Endodermal cell (in vitro differentiated cells): ENCODE results near the gene CERS1. TPM values are rescaled to one million over a fixed set of nuclear protein-coding genes. Genes with fewer than 3 reads are reported as not detected.
A peak's percentile ranks its signal among the peaks of the same experiment; 100 is the strongest.

Source experiments
- DNase-seq: peaks from one replicate; pipeline ENCODE4 v3.0.0-alpha.2; 2017
- H3K27ac ChIP-seq: 2 replicates; pipeline ENCODE4 v1.5.1; 2013; ENCODE audit warnings: mild to moderate bottlenecking, low read depth, low read length, moderate library complexity
- H3K27me3 ChIP-seq: 2 replicates; pipeline ENCODE4 v1.6.1; 2013; ENCODE audit warnings: mild to moderate bottlenecking, low read length, moderate library complexity; ENCODE audit not compliant: insufficient read depth, control insufficient read depth, poor library complexity, severe bottlenecking
- H3K36me3 ChIP-seq: 2 replicates; pipeline ENCODE4 v1.7.0; 2013; ENCODE audit warnings: mild to moderate bottlenecking, low read length, moderate library complexity; ENCODE audit not compliant: control insufficient read depth, insufficient read depth
- H3K4me1 ChIP-seq: one replicate; pipeline ENCODE4 v1.7.0; 2013; ENCODE audit warnings: low read length; ENCODE audit not compliant: control insufficient read depth, insufficient read depth
- H3K4me3 ChIP-seq: 2 replicates; pipeline ENCODE4 v1.5.1; 2013; ENCODE audit warnings: mild to moderate bottlenecking, low read length, moderate library complexity
- H3K9ac ChIP-seq: 2 replicates; pipeline ENCODE4 v1.6.1; 2013; ENCODE audit warnings: mild to moderate bottlenecking, low read length, moderate library complexity; ENCODE audit not compliant: poor library complexity, severe bottlenecking; ENCODE audit errors: extremely low read depth
- H3K9me3 ChIP-seq: 2 replicates; pipeline ENCODE4 v1.6.1; 2013; ENCODE audit warnings: mild to moderate bottlenecking, low read length, moderate library complexity; ENCODE audit not compliant: control insufficient read depth
- H3K27ac Mint-ChIP-seq: 2 replicates; pipeline ENCODE4 v1.8.0; 2020; ENCODE audit warnings: mixed read lengths
- H3K27me3 Mint-ChIP-seq: 2 replicates; pipeline ENCODE4 v1.8.0; 2021; ENCODE audit warnings: mild to moderate bottlenecking, mixed read lengths; ENCODE audit not compliant: insufficient read depth
- H3K36me3 Mint-ChIP-seq: 2 replicates; pipeline ENCODE4 v1.8.0; 2020; ENCODE audit warnings: low read depth, mixed read lengths
- H3K4me1 Mint-ChIP-seq: 2 replicates; pipeline ENCODE4 v1.8.0; 2020; ENCODE audit warnings: mixed read lengths
- H3K4me3 Mint-ChIP-seq: 2 replicates; pipeline ENCODE4 v1.8.0; 2020; ENCODE audit warnings: mild to moderate bottlenecking, moderate library complexity, mixed read lengths
- H3K9me3 Mint-ChIP-seq: 2 replicates; pipeline ENCODE4 v1.8.0; 2020; ENCODE audit warnings: mild to moderate bottlenecking, mixed read lengths
- WGBS, 2 experiments: methylation state at CpG; one replicate each; pipeline versions ENCODE4 v1.1.5 to v1.1.7; 2013; ENCODE audit warnings: missing lambda C conversion rate in 2 of 2, mixed read lengths in 1 of 2; ENCODE audit not compliant: insufficient coverage in 1 of 2, insufficient read length in 1 of 2; 5-methylcytosine and 5-hydroxymethylcytosine counted together
- total RNA-seq, 2 donors: library from RNA; stranded (reverse); fragmentation: NEBNext Ultra II Directional in 1 of 2; extraction: Animal tissue kit (Norgen Biotek cat#: 25700) in 1 of 2; gene quantifications; 2 replicates in 1 of 2; 3 replicates in 1 of 2; pipeline ENCODE4 v1.2.1, GENCODE V29; 2021
- TF ChIP-seq, protein P1 (sequence below): fragments of 200-600 bp; sonication (generic); conservative IDR thresholded peaks from 2 replicates; pipeline ENCODE4 v1.5.0; 2021; ENCODE audit warnings: antibody characterized with exemption, mild to moderate bottlenecking

CERS1 gene
- total RNA-seq, 2 donors from 2014 or later = 16.6 to 25.5 TPM

DNA sequence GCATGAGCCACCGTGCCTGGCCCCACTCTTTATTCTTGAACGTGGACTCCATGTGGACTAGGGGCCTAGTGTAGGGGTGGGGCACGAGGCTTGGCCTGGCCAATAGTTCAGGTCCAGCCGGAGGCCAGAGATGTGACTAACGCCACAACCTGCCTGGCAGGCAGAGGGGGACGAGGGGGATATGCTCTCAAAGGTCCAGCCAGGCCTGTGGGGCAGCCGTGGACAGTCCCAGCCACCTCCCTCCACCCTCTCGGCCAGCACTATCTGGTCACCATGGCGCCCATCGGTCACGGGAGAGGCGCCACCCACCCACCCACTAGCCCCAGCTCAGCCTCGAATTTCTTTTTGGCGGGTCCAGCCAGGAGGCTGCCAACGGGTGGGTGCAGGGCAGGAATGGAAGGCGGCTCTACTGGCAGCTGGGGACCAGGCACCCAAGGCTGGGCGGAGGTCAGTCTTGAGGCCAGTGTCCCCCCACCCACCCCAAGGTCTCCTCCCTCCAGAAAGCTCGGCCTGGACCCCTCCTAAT is 2.2 kb upstream of the CERS1 start:
- Histone ChIP-seq H3K36me3 (no peaks in the 10 kb centered on the region), H3K4me1 (no peaks in the 10 kb centered on the region), H3K4me3 (no peak overlapping the region), H3K27me3 (no peaks in the 10 kb centered on the region), H3K27ac (no peak overlapping the region), H3K9ac (no peak overlapping the region), H3K9me3 (no peaks in the 10 kb centered on the region)
- no peak overlapping the region for H3K27ac Mint-ChIP-seq
- H3K36me3 Mint-ChIP-seq = peaks cover 12% of the 10 kb centered on the region
- no peaks in the 10 kb centered on the region for H3K9me3 Mint-ChIP-seq
- H3K27me3 Mint-ChIP-seq = peaks cover 13% of the 10 kb centered on the region
- no peak overlapping the region for H3K4me3 Mint-ChIP-seq
- WGBS, 2 experiments = 89 to 96% methylated on average over 6 to 18 of the region's 18 CpGs
- H3K4me1 Mint-ChIP-seq = no peaks in the 10 kb centered on the region
- TF ChIP-seq, protein P1, sequence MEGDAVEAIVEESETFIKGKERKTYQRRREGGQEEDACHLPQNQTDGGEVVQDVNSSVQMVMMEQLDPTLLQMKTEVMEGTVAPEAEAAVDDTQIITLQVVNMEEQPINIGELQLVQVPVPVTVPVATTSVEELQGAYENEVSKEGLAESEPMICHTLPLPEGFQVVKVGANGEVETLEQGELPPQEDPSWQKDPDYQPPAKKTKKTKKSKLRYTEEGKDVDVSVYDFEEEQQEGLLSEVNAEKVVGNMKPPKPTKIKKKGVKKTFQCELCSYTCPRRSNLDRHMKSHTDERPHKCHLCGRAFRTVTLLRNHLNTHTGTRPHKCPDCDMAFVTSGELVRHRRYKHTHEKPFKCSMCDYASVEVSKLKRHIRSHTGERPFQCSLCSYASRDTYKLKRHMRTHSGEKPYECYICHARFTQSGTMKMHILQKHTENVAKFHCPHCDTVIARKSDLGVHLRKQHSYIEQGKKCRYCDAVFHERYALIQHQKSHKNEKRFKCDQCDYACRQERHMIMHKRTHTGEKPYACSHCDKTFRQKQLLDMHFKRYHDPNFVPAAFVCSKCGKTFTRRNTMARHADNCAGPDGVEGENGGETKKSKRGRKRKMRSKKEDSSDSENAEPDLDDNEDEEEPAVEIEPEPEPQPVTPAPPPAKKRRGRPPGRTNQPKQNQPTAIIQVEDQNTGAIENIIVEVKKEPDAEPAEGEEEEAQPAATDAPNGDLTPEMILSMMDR = no peak
- no peak for DNase-seq

DNA sequence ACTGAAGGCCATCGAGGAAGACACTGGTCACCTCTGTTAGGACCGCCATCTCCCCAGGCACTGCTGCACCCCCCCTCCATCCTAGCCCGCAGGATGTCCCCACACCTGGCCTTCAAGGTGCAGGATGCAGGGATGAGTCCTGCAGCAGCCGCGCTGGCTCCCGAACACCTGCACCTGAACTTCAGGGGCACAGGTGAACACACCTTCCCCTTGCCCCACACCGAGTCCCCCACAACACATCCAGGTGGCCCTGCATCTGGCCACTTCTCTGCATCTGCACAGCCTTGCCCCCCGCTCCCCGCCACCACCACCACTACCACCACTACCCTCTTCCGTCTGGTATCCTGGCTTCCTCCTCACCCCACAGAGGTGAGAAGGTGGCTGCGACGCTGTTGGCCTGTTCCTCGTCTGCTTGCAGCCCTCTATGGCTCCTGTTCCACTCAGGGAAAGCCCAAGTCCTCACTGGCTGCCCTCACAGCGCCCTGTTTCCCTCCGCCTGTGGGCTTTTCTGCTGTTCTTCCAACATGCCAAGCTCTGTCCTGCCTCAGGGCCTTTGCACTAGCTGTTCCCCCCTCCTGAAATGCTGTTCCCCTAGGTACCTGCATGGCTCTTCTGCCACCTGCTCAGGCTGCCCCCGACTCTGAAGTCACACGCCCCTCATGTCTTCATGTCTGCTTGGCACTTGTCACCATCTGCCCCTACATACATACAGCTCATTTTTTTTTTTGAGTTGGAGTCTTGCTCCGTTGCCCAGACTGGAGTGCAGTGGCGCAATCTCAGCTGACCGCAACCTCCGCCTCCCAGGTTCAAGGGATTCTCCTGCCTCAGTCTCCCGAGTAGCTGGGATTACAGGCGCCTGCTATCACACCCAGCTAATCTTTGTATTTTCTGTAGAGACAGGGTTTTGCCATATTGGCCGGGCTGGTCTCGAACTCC is 1.4 kb upstream of the CERS1 start:
- 92 to 93% methylated on average over 21 to 25 of the region's 25 CpGs for WGBS, 2 experiments
- H3K27ac Mint-ChIP-seq = no peak overlapping the region
- no peaks in the 10 kb centered on the region for H3K9me3 Mint-ChIP-seq
- H3K36me3 Mint-ChIP-seq = peaks cover 13% of the 10 kb centered on the region
- H3K4me3 ChIP-seq = no peak overlapping the region
- no peaks in the 10 kb centered on the region for H3K9me3 ChIP-seq
- H3K27ac ChIP-seq = no peak overlapping the region
- TF ChIP-seq, protein P1 = no peak
- DNase-seq = no peak
- peak overlapping the region; percentile 65 for H3K4me3 Mint-ChIP-seq
- H3K9ac ChIP-seq = no peak overlapping the region
- H3K4me1 Mint-ChIP-seq = no peaks in the 10 kb centered on the region
- H3K27me3 ChIP-seq = no peaks in the 10 kb centered on the region
- no peaks in the 10 kb centered on the region for H3K4me1 ChIP-seq
- H3K36me3 ChIP-seq = no peaks in the 10 kb centered on the region
- H3K27me3 Mint-ChIP-seq = peaks cover 13% of the 10 kb centered on the region

DNA sequence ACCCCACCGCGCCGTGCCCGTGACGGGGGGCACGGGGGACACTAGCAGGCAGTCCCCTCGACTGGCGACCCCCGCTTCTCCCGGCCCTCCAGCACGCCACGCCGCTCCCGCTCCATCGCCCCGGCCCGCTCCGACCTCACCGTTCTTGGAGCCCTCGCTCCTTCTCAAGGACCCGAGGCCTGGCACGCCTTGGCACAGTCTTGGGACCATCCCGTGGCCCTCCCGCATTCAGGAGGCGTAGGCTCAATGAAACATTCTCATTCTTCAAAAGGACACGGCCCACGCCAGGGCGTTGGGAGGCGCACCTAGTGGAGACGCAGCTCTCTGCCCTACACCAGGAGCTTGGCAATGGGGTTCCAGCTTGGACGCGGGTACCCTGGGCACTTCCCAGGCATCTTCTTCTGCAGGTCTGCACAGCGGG is 473 bp upstream of the CERS1 start:
- Mint-ChIP-seq H3K36me3 (peaks cover 9% of the 10 kb centered on the region), H3K9me3 (no peaks in the 10 kb centered on the region), H3K4me1 (no peaks in the 10 kb centered on the region), H3K27me3 (peaks cover 13% of the 10 kb centered on the region), H3K27ac (no peak overlapping the region), H3K4me3 (peak overlapping the region; percentile 65)
- 36 to 39% methylated on average over 17 to 33 of the region's 33 CpGs for WGBS, 2 experiments
- H3K9ac ChIP-seq = no peak overlapping the region
- peak; percentile 67 for DNase-seq
- H3K27ac ChIP-seq = no peak overlapping the region
- H3K4me1 ChIP-seq = no peaks in the 10 kb centered on the region
- H3K27me3 ChIP-seq = no peaks in the 10 kb centered on the region
- TF ChIP-seq, protein P1 = peak; percentile 21
- H3K36me3 ChIP-seq = no peaks in the 10 kb centered on the region
- H3K9me3 ChIP-seq = no peaks in the 10 kb centered on the region
- no peak overlapping the region for H3K4me3 ChIP-seq
